Tibial nerve (tissue), 4 donors: ENCODE results near the gene HYAL2. TPM values are rescaled to one million over a fixed set of nuclear protein-coding genes. Genes with fewer than 3 reads are reported as not detected.

Source experiments
- DNase-seq, 2 donors: peaks; one replicate each; pipeline ENCODE4 v3.0.0-alpha.2; 2019; ENCODE audit warnings: low spot score in 2 of 2
- H3K27ac ChIP-seq, 4 donors: fragments of 200-600 bp; sonication (generic) in 3 of 4; one replicate each; pipeline ENCODE4 v1.5.1; 2017 to 2019; ENCODE audit warnings: mild to moderate bottlenecking in 1 of 4
- H3K27me3 ChIP-seq, 2 donors: fragments of 200-600 bp; sonication (generic) in 1 of 2; one replicate each; pipeline versions ENCODE4 v1.5.1 to v1.6.0; 2017 to 2019
- H3K36me3 ChIP-seq, 3 donors: fragments of 200-600 bp; sonication (generic); one replicate each; pipeline ENCODE4 v1.5.1; 2018 to 2019
- H3K4me1 ChIP-seq, 4 donors: fragments of 200-600 bp; sonication (generic) in 3 of 4; one replicate each; pipeline ENCODE4 v1.5.1; 2017 to 2019
- H3K4me3 ChIP-seq, 4 donors: fragments of 200-600 bp; sonication (generic) in 3 of 4; one replicate each; pipeline ENCODE4 v1.5.1; 2017 to 2019; ENCODE audit warnings: mild to moderate bottlenecking in 1 of 4, moderate library complexity in 1 of 4
- H3K9me3 ChIP-seq, 4 donors: fragments of 200-600 bp; sonication (generic) in 3 of 4; one replicate each; pipeline ENCODE4 v1.5.1; 2017 to 2019
- CTCF ChIP-seq, 5 experiments: fragments of 200-600 bp in 3 of 5; fragments of 450-650 bp in 2 of 5; sonication (generic) in 3 of 5; IDR thresholded peaks; one replicate each; pipeline ENCODE4 v1.5.1; 2016 to 2019; ENCODE audit warnings: antibody characterized with exemption in 5 of 5, mild to moderate bottlenecking in 3 of 5, moderate library complexity in 2 of 5
- EP300 ChIP-seq, 2 donors: sonication (generic); formaldehyde crosslinking; IDR thresholded peaks; one replicate each; pipeline ENCODE4 v1.6.1; 2017; ENCODE audit warnings: antibody characterized with exemption in 2 of 2, mild to moderate bottlenecking in 1 of 2
- POLR2A ChIP-seq, 2 donors: fragments of 450-650 bp; IDR thresholded peaks; one replicate each; pipeline ENCODE4 v1.6.1; 2017; ENCODE audit warnings: antibody characterized with exemption in 2 of 2, mild to moderate bottlenecking in 2 of 2, moderate library complexity in 2 of 2
- WGBS, 2 donors: methylation state at CpG; one replicate each; pipeline ENCODE4 v1.1.5; 2018; 5-methylcytosine and 5-hydroxymethylcytosine counted together
- total RNA-seq, 4 donors: library from RNA; depleted of rRNA; stranded (reverse); fragments of >200 nt; gene quantifications; one replicate each; pipeline ENCODE4 v1.1.0, GENCODE V29; 2016

HYAL2 gene
- total RNA-seq, 4 donors from 2014 or later, result 86.9 to 169 (median 129) TPM

DNA sequence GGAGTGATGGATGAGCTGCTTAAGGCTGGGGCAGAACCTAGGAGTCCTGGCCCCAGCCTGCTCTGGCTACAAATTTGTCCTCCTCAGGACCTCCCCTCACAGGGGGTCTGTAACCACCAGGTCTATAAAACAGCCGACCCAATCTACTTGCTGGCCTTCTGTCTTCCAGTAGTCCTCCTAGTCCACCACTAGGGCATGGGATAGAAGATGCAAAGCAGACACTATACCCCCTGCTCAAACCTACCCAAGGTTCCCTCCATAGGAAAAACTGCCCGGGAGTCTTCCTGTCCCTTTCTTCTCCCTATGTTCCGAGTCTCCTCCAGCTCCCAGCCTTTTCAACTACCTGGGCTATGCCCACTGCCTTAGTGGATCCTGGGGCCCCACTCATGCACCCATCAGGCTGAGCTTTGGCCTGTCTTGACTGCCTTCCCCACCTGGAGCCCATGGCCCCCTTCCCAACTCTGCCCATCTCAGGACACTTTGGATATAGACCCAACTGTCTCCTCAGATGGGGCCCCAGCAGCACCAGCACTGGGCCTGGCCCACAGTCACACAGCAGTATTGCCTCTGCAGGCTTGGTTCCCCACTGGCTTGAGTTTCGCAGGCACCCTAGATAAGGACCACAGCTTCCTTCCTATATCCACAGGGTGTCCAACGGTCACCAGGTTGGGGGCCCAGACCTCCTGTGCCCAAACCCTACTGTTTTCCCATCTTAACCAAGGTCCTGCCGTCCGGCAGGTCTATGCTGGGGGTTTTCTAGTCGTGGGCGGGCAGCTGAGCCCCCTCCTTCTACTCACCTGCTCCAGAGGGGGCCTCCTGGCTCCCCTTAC is 24.4 kb downstream of the HYAL2 start:
- H3K4me3 ChIP-seq, result peak overlapping the region; percentile 42 to 82 (median 74)
- TF ChIP-seq CTCF (IDR thresholded peaks at IDR 0.05) (peak in 2 of 5 experiments; percentile 13 to 17), EP300 (IDR thresholded peaks at IDR 0.05) (no peak)
- H3K4me1 ChIP-seq, result peaks cover 0 to 54% (median 38%) of the 10 kb centered on the region in 4 donors
- no peaks in the 10 kb centered on the region for H3K9me3 ChIP-seq
- WGBS, 2 donors, result 39 to 49% methylated on average over 9 of the region's 9 CpGs
- DNase-seq, result no peak
- H3K27ac ChIP-seq, result peak overlapping the region; percentile 93 to 98 (median 96)
- H3K27me3 ChIP-seq, result no peaks in the 10 kb centered on the region
- peaks cover 0 to 16% (median 0%) of the 10 kb centered on the region in 3 donors for H3K36me3 ChIP-seq

- H3K27ac ChIP-seq, result no peak overlapping the region
- 78 to 100% methylated on average over 2 of the region's 2 CpGs for WGBS, 2 donors
These were observed 25.2 kb downstream of the HYAL2 start for GRCh38 chr3:50297384-50297775.

DNA sequence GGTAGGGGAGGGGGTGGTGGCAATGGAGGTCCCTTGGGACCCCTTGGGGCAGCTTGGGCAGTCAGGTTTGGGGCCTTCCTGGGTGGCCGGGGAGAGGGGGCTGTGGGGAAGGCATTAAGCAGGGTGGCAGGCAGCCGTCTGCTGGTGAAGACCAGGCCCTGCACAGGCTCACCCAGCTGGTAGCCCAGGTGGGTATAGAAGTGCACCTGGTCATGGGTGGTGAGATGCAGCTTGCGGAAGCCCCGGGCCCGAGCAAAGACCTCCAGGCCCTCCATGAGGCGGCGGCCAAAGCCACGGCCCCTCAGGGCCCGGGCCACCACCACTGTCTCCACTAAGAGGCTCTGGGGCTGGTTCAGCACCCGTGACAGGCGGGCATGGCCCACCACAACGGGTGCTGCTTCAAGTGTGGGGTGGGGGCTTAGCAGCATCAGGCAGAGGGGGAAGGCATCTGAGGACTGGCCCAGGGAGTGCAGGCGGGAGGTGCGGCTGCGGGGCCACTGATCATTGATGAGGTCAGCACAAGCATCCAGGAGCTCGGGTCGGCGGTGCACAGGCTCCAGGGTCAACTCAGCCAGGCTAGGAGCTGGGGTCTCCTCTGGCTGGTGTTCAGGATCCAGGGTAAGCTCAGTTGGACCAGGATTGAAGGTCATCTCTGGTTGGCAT is 25.7 kb downstream of the HYAL2 start:
- H3K9me3 ChIP-seq, result no peaks in the 10 kb centered on the region
- no peaks in the 10 kb centered on the region for H3K27me3 ChIP-seq
- peaks cover 0 to 49% (median 35%) of the 10 kb centered on the region in 4 donors for H3K4me1 ChIP-seq
- 92 to 95% methylated on average over 11 to 16 of the region's 18 CpGs for WGBS, 2 donors
- DNase-seq, result no peak
- TF ChIP-seq EP300 (IDR thresholded peaks at IDR 0.05) (no peak), POLR2A (IDR thresholded peaks at IDR 0.05) (no peak), CTCF (IDR thresholded peaks at IDR 0.05) (no peak)
- H3K4me3 ChIP-seq, result no peak overlapping the region
- H3K27ac ChIP-seq, result peak overlapping the region in 1 of 4 donors; percentile 13
- H3K36me3 ChIP-seq, result peaks cover 0 to 16% (median 0%) of the 10 kb centered on the region in 3 donors

More at GRCh38 chr3:50297384-50297775, 25.2 kb downstream of the HYAL2 start:
- Histone ChIP-seq H3K4me1 (peaks cover 0 to 53% (median 37%) of the 10 kb centered on the region in 4 donors), H3K36me3 (peaks cover 0 to 16% (median 0%) of the 10 kb centered on the region in 3 donors), H3K9me3 (no peaks in the 10 kb centered on the region), H3K27me3 (no peaks in the 10 kb centered on the region), H3K4me3 (no peak overlapping the region)
- no peak for DNase-seq
- TF ChIP-seq EP300 (IDR thresholded peaks at IDR 0.05) (no peak), POLR2A (IDR thresholded peaks at IDR 0.05) (no peak), CTCF (IDR thresholded peaks at IDR 0.05) (no peak)

GRCh38 chr3:50295553-50296431 is 26.8 kb downstream of the HYAL2 start:
- Histone ChIP-seq H3K9me3 (no peaks in the 10 kb centered on the region), H3K27ac (peak overlapping the region in 1 of 4 donors; percentile 13), H3K4me1 (peaks cover 0 to 49% (median 38%) of the 10 kb centered on the region in 4 donors), H3K4me3 (no peak overlapping the region), H3K36me3 (peaks cover 0 to 16% (median 0%) of the 10 kb centered on the region in 3 donors), H3K27me3 (no peaks in the 10 kb centered on the region)
- WGBS, 2 donors, result 74 to 85% methylated on average over 8 of the region's 8 CpGs
- DNase-seq, result no peak
- TF ChIP-seq EP300 (IDR thresholded peaks at IDR 0.05) (no peak), CTCF (IDR thresholded peaks at IDR 0.05) (no peak), POLR2A (IDR thresholded peaks at IDR 0.05) (no peak)
